ENCODE measurements around the gene FGF3.

FGF3 gene

DNA sequence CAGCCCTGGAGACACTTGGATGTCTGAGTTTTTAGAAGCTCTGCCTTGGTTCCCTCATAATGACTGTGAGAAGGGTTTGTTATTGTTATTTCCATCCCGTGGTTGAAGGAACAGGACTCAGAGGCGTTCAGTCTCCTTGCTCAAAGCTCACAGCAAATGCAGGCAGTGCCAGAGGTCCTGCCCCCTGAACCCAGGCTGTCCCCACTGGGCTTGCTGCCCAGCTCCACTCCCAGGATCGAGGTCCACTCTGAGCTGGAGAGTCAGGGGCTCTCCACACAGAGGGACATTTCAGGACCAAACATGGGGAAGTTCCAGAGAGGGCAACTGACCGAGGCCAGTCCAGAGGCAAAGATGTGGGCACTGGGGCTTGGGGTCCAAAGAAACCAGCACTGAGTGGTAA, 58.9 kb downstream of the FGF3 start:
- no peak for ATAC-seq
